Mesenchymal stem cell (in vitro differentiated cells and primary cell): ENCODE data around the gene SNRNP70.

Source experiments
- DNase-seq: peaks from one replicate; pipeline ENCODE4 v3.0.0-alpha.2; 2013
- H2AFZ ChIP-seq: one replicate; pipeline ENCODE4 v1.6.1; 2013; ENCODE audit warnings: low read depth, mild to moderate bottlenecking, control low read depth, inconsistent platforms, low read length, moderate library complexity
- H2AK5ac ChIP-seq: 2 replicates; pipeline ENCODE4 v1.6.1; 2013; ENCODE audit warnings: low read length, moderate library complexity, mild to moderate bottlenecking, inconsistent platforms; ENCODE audit not compliant: severe bottlenecking
- H2BK120ac ChIP-seq: one replicate; pipeline ENCODE4 v1.6.1; 2013; ENCODE audit warnings: low read depth, mild to moderate bottlenecking, inconsistent platforms, low read length, moderate library complexity
- H2BK12ac ChIP-seq, 2 experiments: one replicate each; pipeline ENCODE4 v1.6.1; 2013; ENCODE audit warnings: inconsistent platforms in 2 of 2, low read length in 2 of 2, mild to moderate bottlenecking in 2 of 2, moderate library complexity in 2 of 2, control low read depth in 1 of 2
- H2BK15ac ChIP-seq: one replicate; pipeline ENCODE4 v1.6.1; 2013; ENCODE audit warnings: mild to moderate bottlenecking, low read depth, inconsistent platforms; ENCODE audit not compliant: poor library complexity, severe bottlenecking
- H2BK5ac ChIP-seq: 2 replicates; pipeline ENCODE4 v1.6.1; 2013; ENCODE audit warnings: low read depth, mild to moderate bottlenecking, low read length, control low read depth, inconsistent platforms; ENCODE audit not compliant: poor library complexity, severe bottlenecking
- H3K14ac ChIP-seq, 2 experiments: one replicate each; pipeline ENCODE4 v1.6.1; 2013; ENCODE audit warnings: inconsistent platforms in 2 of 2, low read length in 2 of 2, control low read depth in 1 of 2, mild to moderate bottlenecking in 1 of 2, moderate library complexity in 1 of 2
- H3K18ac ChIP-seq, 2 experiments: one replicate each; pipeline ENCODE4 v1.6.1; 2013; ENCODE audit warnings: inconsistent platforms in 2 of 2, low read length in 2 of 2, control low read depth in 1 of 2, low read depth in 1 of 2, mild to moderate bottlenecking in 1 of 2
- H3K23ac ChIP-seq, 2 experiments: one replicate each; pipeline ENCODE4 v1.6.1; 2013; ENCODE audit warnings: inconsistent platforms in 2 of 2, low read length in 2 of 2, mild to moderate bottlenecking in 2 of 2, moderate library complexity in 2 of 2, control low read depth in 1 of 2
- H3K27ac ChIP-seq: 2 replicates; pipeline ENCODE4 v1.5.1; 2013; ENCODE audit warnings: mild to moderate bottlenecking, moderate library complexity, low read length, control low read depth, inconsistent platforms; ENCODE audit not compliant: poor library complexity, severe bottlenecking
- H3K27me3 ChIP-seq, 2 experiments: 2 replicates each; pipeline versions ENCODE4 v1.6.1 to v1.7.0; 2013; ENCODE audit warnings: low read length in 2 of 2, mild to moderate bottlenecking in 2 of 2, moderate library complexity in 2 of 2, control low read depth in 1 of 2, inconsistent platforms in 1 of 2; ENCODE audit not compliant: control insufficient read depth in 1 of 2, insufficient read depth in 1 of 2
- H3K36me3 ChIP-seq, 2 experiments: 2 replicates each; pipeline versions ENCODE4 v1.6.1 to v1.7.0; 2013; ENCODE audit warnings: low read length in 2 of 2, control low read depth in 1 of 2, inconsistent platforms in 1 of 2, low read depth in 1 of 2, mild to moderate bottlenecking in 1 of 2; ENCODE audit not compliant: insufficient read depth in 2 of 2, control insufficient read depth in 1 of 2
- H3K4ac ChIP-seq, 2 experiments: one replicate each; pipeline ENCODE4 v1.6.1; 2013; ENCODE audit warnings: inconsistent platforms in 2 of 2, low read length in 2 of 2, mild to moderate bottlenecking in 2 of 2, moderate library complexity in 2 of 2, control low read depth in 1 of 2, low read depth in 1 of 2
- H3K4me1 ChIP-seq: 2 replicates; pipeline ENCODE4 v1.6.1; 2013; ENCODE audit warnings: low read depth, low read length, control low read depth; ENCODE audit not compliant: control insufficient read depth, insufficient read depth
- H3K4me2 ChIP-seq: 2 replicates; pipeline ENCODE4 v1.6.1; 2013; ENCODE audit warnings: low read length, mild to moderate bottlenecking, inconsistent platforms; ENCODE audit not compliant: poor library complexity, severe bottlenecking
- H3K4me3 ChIP-seq, 2 experiments: 2 replicates each; pipeline versions ENCODE4 v1.5.1 to v1.7.0; 2013; ENCODE audit warnings: low read length in 2 of 2, mild to moderate bottlenecking in 2 of 2, control low read depth in 1 of 2, low read depth in 1 of 2; ENCODE audit not compliant: insufficient read depth in 1 of 2
- H3K79me1 ChIP-seq: replicated peaks from 2 replicates; pipeline ENCODE4 v1.6.1; 2013; ENCODE audit warnings: mild to moderate bottlenecking, control low read depth, low read length, inconsistent platforms; ENCODE audit not compliant: poor library complexity, severe bottlenecking
- H3K9ac ChIP-seq: 2 replicates; pipeline ENCODE4 v1.7.0; 2013; ENCODE audit warnings: mild to moderate bottlenecking, low read length, moderate library complexity
- H3K9me3 ChIP-seq: 2 replicates; pipeline ENCODE4 v1.7.0; 2013; ENCODE audit warnings: mild to moderate bottlenecking, low read length; ENCODE audit not compliant: control insufficient read depth
- H4K8ac ChIP-seq: one replicate; pipeline ENCODE4 v1.6.1; 2013; ENCODE audit warnings: inconsistent platforms, mild to moderate bottlenecking, low read length, moderate library complexity
- H4K91ac ChIP-seq: one replicate; pipeline ENCODE4 v1.6.1; 2013; ENCODE audit warnings: mild to moderate bottlenecking, low read length, inconsistent platforms
- WGBS: methylation state at CpG from one replicate; pipeline ENCODE4 v1.1.7; 2013; ENCODE audit warnings: mixed read lengths; 5-methylcytosine and 5-hydroxymethylcytosine counted together

The SNRNP70 gene

DNA sequence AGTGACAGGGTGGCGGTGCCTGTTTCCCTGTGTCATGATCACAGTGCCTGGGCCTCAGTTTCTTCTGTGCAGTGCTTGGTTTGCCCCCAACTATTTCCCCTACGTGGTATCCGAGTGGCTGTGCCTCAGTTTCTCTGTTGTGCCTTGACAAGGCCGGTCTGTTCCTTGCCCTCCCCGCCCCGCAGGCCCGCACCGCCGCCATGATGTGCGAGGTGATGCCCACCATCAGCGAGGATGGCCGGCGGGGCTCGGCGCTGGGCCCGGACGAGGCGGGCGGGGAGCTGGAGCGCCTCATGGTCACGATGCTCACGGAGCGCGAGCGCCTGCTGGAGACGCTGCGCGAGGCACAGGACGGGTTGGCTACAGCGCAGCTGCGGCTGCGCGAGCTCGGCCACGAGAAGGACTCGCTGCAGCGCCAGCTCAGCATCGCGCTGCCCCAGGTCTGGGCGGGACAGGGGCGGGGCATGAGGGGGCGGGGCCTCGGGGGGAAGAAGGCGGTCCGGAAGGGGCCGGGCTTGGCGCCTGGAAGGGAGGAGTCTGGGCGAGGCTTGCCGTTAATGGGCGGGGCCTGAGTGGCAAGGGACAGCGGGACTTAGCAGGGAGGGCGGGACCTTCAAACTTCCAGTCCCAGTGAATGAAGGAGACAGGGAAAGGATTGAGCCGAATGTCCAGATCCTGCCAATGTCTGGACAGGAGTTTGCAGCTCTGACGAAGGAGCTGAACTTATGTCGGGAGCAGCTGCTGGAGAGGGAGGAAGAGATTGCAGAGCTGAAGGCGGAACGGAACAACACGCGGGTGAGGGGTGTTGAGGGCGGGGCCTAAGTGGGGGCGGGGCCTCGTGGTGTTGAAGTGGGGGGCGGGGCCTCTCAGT, 42.7 kb downstream of the SNRNP70 start:
- Histone ChIP-seq H4K8ac (peak overlapping the region; percentile 66), H3K27me3 (peaks cover 5 to 24% of the 10 kb centered on the region in 2 experiments), H2BK5ac (no peak overlapping the region), H3K14ac (peak overlapping the region in 1 of 2 experiments; percentile 78), H3K18ac (peak overlapping the region; percentile 81 to 85), H3K9me3 (no peaks in the 10 kb centered on the region), H2BK15ac (peak overlapping the region; percentile 44), H3K4ac (peak overlapping the region; percentile 77 to 89), H2BK120ac (no peak overlapping the region), H2AFZ (peak overlapping the region; percentile 97), H4K91ac (peak overlapping the region; percentile 90), H3K27ac (no peak overlapping the region), H3K23ac (no peak overlapping the region), H2BK12ac (peak overlapping the region in 1 of 2 experiments; percentile 61), H3K4me1 (peaks cover 8% of the 10 kb centered on the region), H2AK5ac (peak overlapping the region; percentile 87), H3K9ac (no peak overlapping the region), H3K36me3 (peaks cover 0 to 5% of the 10 kb centered on the region in 2 experiments), H3K4me2 (peak overlapping the region; percentile 87), H3K79me1 (peaks cover 2% of the 10 kb centered on the region), H3K4me3 (peak overlapping the region; percentile 51 to 54)
- 5% methylated on average over 60 of the region's 63 CpGs for whole genome bisulfite sequencing
- DNase-seq: peak; percentile 98

DNA sequence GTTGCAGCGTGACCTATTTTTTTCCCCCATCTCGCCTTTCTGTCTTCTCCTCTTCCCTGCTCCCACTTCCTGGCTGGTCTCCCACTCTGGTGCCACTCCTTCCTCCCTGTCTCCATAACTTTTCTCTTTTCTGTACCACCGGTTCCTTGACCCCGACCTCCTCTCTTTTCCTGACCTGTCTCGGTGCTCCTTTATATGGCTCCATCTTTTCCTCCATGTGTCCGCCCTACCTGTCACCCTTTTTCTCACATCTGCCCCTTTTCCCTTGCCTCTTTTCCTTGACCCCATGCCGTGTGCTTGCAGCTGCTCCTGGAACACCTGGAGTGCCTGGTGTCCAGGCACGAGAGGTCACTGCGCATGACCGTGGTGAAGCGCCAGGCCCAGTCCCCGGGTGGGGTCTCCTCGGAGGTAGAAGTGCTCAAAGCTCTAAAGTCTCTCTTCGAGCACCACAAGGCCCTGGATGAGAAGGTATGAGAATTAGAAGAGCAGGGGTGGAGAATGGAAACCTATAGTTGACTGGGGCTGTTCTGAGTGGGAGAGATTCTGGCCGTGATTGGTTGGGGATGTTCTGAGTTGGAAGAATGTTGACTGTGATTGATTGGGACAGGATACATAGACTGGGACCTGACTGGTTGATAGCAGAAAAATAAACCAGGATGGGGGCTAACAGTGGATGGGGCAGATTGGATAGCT, 43.4 kb downstream of the SNRNP70 start:
- no peak overlapping the region for H2BK120ac ChIP-seq
- H4K8ac ChIP-seq: peak overlapping the region; percentile 6
- H2BK12ac ChIP-seq: no peak overlapping the region
- H2BK15ac ChIP-seq: no peak overlapping the region
- no peak overlapping the region for H2AFZ ChIP-seq
- H3K36me3 ChIP-seq: peaks cover 0 to 5% of the 10 kb centered on the region in 2 experiments
- WGBS: 81% methylated on average over 15 of the region's 15 CpGs
- no peak overlapping the region for H3K14ac ChIP-seq
- no peak overlapping the region for H3K4me2 ChIP-seq
- no peak overlapping the region for H3K23ac ChIP-seq
- H3K79me1 ChIP-seq: peaks cover 2% of the 10 kb centered on the region
- H3K27me3 ChIP-seq: peaks cover 5 to 29% of the 10 kb centered on the region in 2 experiments
- no peak overlapping the region for H3K18ac ChIP-seq
- no peak overlapping the region for H3K4me3 ChIP-seq
- no peak overlapping the region for H3K9ac ChIP-seq
- no peak overlapping the region for H4K91ac ChIP-seq
- H2BK5ac ChIP-seq: no peak overlapping the region
- H3K4ac ChIP-seq: peak overlapping the region in 1 of 2 experiments; percentile 56
- H3K27ac ChIP-seq: no peak overlapping the region
- H3K4me1 ChIP-seq: peaks cover 11% of the 10 kb centered on the region
- no peak for DNase-seq
- no peak overlapping the region for H2AK5ac ChIP-seq
- H3K9me3 ChIP-seq: no peaks in the 10 kb centered on the region

GRCh38 chr19:49129238-49129583, 44.0 kb downstream of the SNRNP70 start:
- no peak overlapping the region for H2AFZ ChIP-seq
- no peak overlapping the region for H3K18ac ChIP-seq
- no peak overlapping the region for H3K9ac ChIP-seq
- H2BK15ac ChIP-seq: no peak overlapping the region
- peak overlapping the region; percentile 6 for H4K8ac ChIP-seq
- no peak overlapping the region for H3K4me2 ChIP-seq
- H3K9me3 ChIP-seq: no peaks in the 10 kb centered on the region
- H2BK5ac ChIP-seq: no peak overlapping the region
- no peak overlapping the region for H2BK120ac ChIP-seq
- peaks cover 2% of the 10 kb centered on the region for H3K79me1 ChIP-seq
- H3K27ac ChIP-seq: no peak overlapping the region
- H4K91ac ChIP-seq: no peak overlapping the region
- peaks cover 5 to 33% of the 10 kb centered on the region in 2 experiments for H3K27me3 ChIP-seq
- H3K36me3 ChIP-seq: peaks cover 0 to 5% of the 10 kb centered on the region in 2 experiments
- 84% methylated on average over 16 of the region's 16 CpGs for WGBS
- no peak overlapping the region for H3K4ac ChIP-seq
- H3K23ac ChIP-seq: no peak overlapping the region
- H2BK12ac ChIP-seq: no peak overlapping the region
- no peak overlapping the region for H3K4me3 ChIP-seq
- H3K14ac ChIP-seq: no peak overlapping the region
- H2AK5ac ChIP-seq: no peak overlapping the region
- peaks cover 11% of the 10 kb centered on the region for H3K4me1 ChIP-seq
- DNase-seq: no peak

DNA sequence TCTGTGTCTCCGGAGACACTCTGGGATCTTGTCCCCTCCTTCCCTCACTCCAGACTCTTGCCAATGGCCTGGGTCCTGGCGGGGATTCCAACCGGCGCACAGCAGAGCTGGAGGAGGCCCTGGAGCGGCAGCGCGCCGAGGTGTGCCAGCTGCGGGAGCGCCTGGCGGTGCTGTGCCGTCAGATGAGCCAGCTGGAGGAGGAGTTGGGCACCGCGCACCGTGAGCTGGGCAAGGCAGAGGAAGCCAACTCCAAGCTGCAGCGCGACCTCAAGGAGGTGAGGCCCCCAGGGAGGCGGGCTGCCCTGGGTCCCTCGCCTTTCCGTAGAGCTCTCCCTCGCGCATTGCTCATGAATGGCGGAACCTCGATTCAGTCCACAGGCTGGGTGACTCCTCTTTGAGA, 45.1 kb downstream of the SNRNP70 start:
- whole genome bisulfite sequencing: 96% methylated on average over 24 of the region's 24 CpGs
- no peak overlapping the region for H3K4me2 ChIP-seq
- no peak overlapping the region for H3K9ac ChIP-seq
- peak overlapping the region in 1 of 2 experiments; percentile 26 for H2BK12ac ChIP-seq
- H3K79me1 ChIP-seq: peaks cover 2% of the 10 kb centered on the region
- H2BK15ac ChIP-seq: no peak overlapping the region
- no peak overlapping the region for H4K8ac ChIP-seq
- no peak overlapping the region for H2AK5ac ChIP-seq
- no peak overlapping the region for H3K4me3 ChIP-seq
- no peak overlapping the region for H2BK5ac ChIP-seq
- H2BK120ac ChIP-seq: no peak overlapping the region
- no peak overlapping the region for H3K18ac ChIP-seq
- H3K23ac ChIP-seq: no peak overlapping the region
- no peaks in the 10 kb centered on the region for H3K9me3 ChIP-seq
- H2AFZ ChIP-seq: no peak overlapping the region
- H3K36me3 ChIP-seq: peaks cover 0 to 5% of the 10 kb centered on the region in 2 experiments
- H3K4me1 ChIP-seq: peaks cover 11% of the 10 kb centered on the region
- peaks cover 3 to 35% of the 10 kb centered on the region in 2 experiments for H3K27me3 ChIP-seq
- no peak overlapping the region for H3K27ac ChIP-seq
- no peak for DNase-seq
- H4K91ac ChIP-seq: no peak overlapping the region
- peak overlapping the region in 1 of 2 experiments; percentile 45 for H3K14ac ChIP-seq
- H3K4ac ChIP-seq: no peak overlapping the region
